ENCODE results near the gene GLO1.
A peak's percentile ranks its signal among the peaks of the same experiment; 100 is the strongest.

GLO1 gene

GRCh38 chr6:38676974-38677544 is 25.9 kb downstream of the GLO1 start:
- TF ChIP-seq CTCF (IDR thresholded peaks at IDR 0.05; ENCODE audit: low read depth, low read length): no peak
- H3K4me3 ChIP-seq (ENCODE audit: low read depth, low read length): no peak overlapping the region
- in situ Hi-C loops (cut with HindIII; ENCODE audit: low sequenced_read_pairs): no loop called here
- no peak for DNase-seq (ENCODE audit: low read depth, low spot score)

- no peak overlapping the region for H3K4me3 ChIP-seq (ENCODE audit: low read depth, low read length)
- TF ChIP-seq CTCF (IDR thresholded peaks at IDR 0.05; ENCODE audit: low read depth, low read length): no peak
- DNase-seq (ENCODE audit: low read depth, low spot score): no peak
- in situ Hi-C loops (cut with HindIII; ENCODE audit: low sequenced_read_pairs): no loop called here
Observed at GRCh38 chr6:38676236-38676973, 26.5 kb downstream of the GLO1 start.

- no peak for TF ChIP-seq CTCF (IDR thresholded peaks at IDR 0.05; ENCODE audit: low read depth, low read length)
- DNase-seq (ENCODE audit: low read depth, low spot score): no peak
- no peak overlapping the region for H3K4me3 ChIP-seq (ENCODE audit: low read depth, low read length)
- in situ Hi-C loops (cut with HindIII; ENCODE audit: low sequenced_read_pairs): no loop called here
Observed at GRCh38 chr6:38673397-38674165, 29.4 kb downstream of the GLO1 start.

GRCh38 chr6:38671885-38672467 is 31.0 kb downstream of the GLO1 start:
- peak; percentile 79 for TF ChIP-seq CTCF (IDR thresholded peaks at IDR 0.05; ENCODE audit: low read depth, low read length)
- in situ Hi-C loops (cut with HindIII; ENCODE audit: low sequenced_read_pairs): no loop called here
- DNase-seq (ENCODE audit: low read depth, low spot score): peak; percentile 63
- H3K4me3 ChIP-seq (ENCODE audit: low read depth, low read length): no peak overlapping the region

GRCh38 chr6:38658418-38659167 is 44.4 kb downstream of the GLO1 start:
- in situ Hi-C loops (cut with HindIII; ENCODE audit: low sequenced_read_pairs): no loop called here
- no peak for TF ChIP-seq CTCF (IDR thresholded peaks at IDR 0.05; ENCODE audit: low read depth, low read length)
- H3K4me3 ChIP-seq (ENCODE audit: low read depth, low read length): no peak overlapping the region
- DNase-seq (ENCODE audit: low read depth, low spot score): no peak

GRCh38 chr6:38656896-38657295 is 46.0 kb downstream of the GLO1 start:
- H3K4me3 ChIP-seq (ENCODE audit: low read depth, low read length): no peak overlapping the region
- TF ChIP-seq CTCF (IDR thresholded peaks at IDR 0.05; ENCODE audit: low read depth, low read length): no peak
- DNase-seq (ENCODE audit: low read depth, low spot score): no peak
- in situ Hi-C loops (cut with HindIII; ENCODE audit: low sequenced_read_pairs): no loop called here
